GM06990 (cell line): ENCODE results near the gene PRRT1.
A peak's percentile ranks its signal among the peaks of the same experiment; 100 is the strongest.

Experiments used
- DNase-seq: peaks from one replicate; pipeline ENCODE4 v3.0.0-alpha.2; 2011; ENCODE audit not compliant: insufficient read length; ENCODE audit errors: extremely low read depth
- H3K27me3 ChIP-seq: replicated peaks from 2 replicates; pipeline ENCODE4 v1.6.0; 2011; ENCODE audit warnings: low read length; ENCODE audit not compliant: control insufficient read depth, insufficient read depth
- H3K36me3 ChIP-seq: 2 replicates; pipeline ENCODE4 v1.5.1; 2011; ENCODE audit warnings: low read length; ENCODE audit not compliant: control insufficient read depth, insufficient read depth
- H3K4me3 ChIP-seq: replicated peaks from 2 replicates; pipeline ENCODE4 v1.5.1; 2011; ENCODE audit warnings: low read depth, mild to moderate bottlenecking, control low read depth, low read length
- CTCF ChIP-seq: IDR thresholded peaks from 2 replicates; pipeline ENCODE4 v1.5.1; 2011; ENCODE audit warnings: low read length, control low read depth, mild to moderate bottlenecking, inconsistent platforms; ENCODE audit not compliant: insufficient read depth, poor library complexity, severe bottlenecking

The PRRT1 gene

GRCh38 chr6:32117461-32117860 is 34.3 kb downstream of the PRRT1 start:
- peaks cover 42% of the 10 kb centered on the region for H3K36me3 ChIP-seq
- no peaks in the 10 kb centered on the region for H3K27me3 ChIP-seq
- no peak for TF ChIP-seq CTCF
- H3K4me3 ChIP-seq, result no peak overlapping the region
- DNase-seq, result no peak

DNA sequence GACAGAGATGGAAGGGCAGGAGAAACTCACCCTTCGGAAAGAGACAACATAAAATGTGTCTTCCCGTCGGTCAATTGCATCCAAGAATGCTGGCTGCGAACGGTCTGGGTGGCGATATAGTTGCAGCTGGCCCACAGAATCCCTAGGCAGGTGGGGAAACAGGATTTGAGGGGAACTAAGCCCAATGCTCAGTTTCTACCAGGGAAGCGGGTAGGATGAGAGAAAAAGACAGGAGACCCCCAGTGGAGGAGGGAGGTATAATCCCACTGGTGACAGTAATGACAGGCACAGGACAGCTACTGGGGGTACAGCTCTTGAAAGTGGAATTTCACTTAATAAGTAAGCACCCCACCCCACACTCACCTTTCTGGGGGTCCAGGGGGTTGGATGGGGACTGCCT is 35.1 kb downstream of the PRRT1 start:
- DNase-seq, result no peak
- peak; percentile 50 for TF ChIP-seq CTCF
- Histone ChIP-seq H3K36me3 (peaks cover 38% of the 10 kb centered on the region), H3K4me3 (no peak overlapping the region), H3K27me3 (no peaks in the 10 kb centered on the region)

- Histone ChIP-seq H3K4me3 (no peak overlapping the region), H3K36me3 (peaks cover 34% of the 10 kb centered on the region), H3K27me3 (no peaks in the 10 kb centered on the region)
- DNase-seq, result no peak
- no peak for TF ChIP-seq CTCF
Measured at GRCh38 chr6:32115623-32116022, 36.1 kb downstream of the PRRT1 start.

GRCh38 chr6:32114796-32115195 is 36.9 kb downstream of the PRRT1 start:
- no peak for TF ChIP-seq CTCF
- no peak for DNase-seq
- Histone ChIP-seq H3K27me3 (no peaks in the 10 kb centered on the region), H3K36me3 (peaks cover 32% of the 10 kb centered on the region), H3K4me3 (no peak overlapping the region)

- no peak for TF ChIP-seq CTCF
- DNase-seq, result no peak
- Histone ChIP-seq H3K36me3 (peaks cover 30% of the 10 kb centered on the region), H3K27me3 (no peaks in the 10 kb centered on the region; the same call in 1 of the 2 replicates), H3K4me3 (no peak overlapping the region)
Measured at GRCh38 chr6:32113386-32114352, 38.1 kb downstream of the PRRT1 start.
